ENCODE data around the gene MRPL14. TPM values are rescaled to one million over a fixed set of nuclear protein-coding genes. Genes with fewer than 3 reads are reported as not detected.

The MRPL14 gene
- total and polyA plus RNA-seq, 12 donors, result 29.9 to 89.7 (median 41.4) TPM

DNA sequence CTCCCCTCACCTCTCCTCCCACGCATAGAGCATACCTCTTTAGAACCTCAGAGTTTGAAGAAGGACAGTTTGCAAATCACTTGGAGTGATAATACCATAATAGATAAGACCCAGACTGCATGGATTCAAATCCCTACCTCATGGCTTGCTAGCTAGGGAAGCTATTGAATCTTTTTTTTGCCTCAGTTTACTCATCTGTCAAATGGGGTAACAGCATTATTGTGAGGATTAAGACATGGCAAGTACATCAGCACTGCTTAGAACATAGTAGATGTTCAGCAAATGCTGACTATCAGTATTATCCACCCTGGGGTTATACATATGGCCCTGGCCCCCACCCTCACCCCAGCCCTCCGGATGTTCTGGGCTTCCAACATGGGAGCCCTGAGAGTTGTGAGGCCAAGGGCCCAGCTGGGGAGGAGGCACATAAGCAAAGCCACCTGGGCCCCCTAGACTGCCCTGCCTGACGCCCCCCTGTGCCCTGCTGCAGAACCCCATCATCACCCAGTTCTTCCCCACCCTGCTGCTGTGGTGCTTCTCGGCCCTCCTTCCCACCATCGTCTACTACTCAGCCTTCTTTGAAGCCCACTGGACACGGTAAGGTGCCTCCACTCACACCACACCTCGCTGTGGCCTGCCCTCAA is 22.2 kb upstream of the MRPL14 start:
- TF ChIP-seq, protein P1, sequence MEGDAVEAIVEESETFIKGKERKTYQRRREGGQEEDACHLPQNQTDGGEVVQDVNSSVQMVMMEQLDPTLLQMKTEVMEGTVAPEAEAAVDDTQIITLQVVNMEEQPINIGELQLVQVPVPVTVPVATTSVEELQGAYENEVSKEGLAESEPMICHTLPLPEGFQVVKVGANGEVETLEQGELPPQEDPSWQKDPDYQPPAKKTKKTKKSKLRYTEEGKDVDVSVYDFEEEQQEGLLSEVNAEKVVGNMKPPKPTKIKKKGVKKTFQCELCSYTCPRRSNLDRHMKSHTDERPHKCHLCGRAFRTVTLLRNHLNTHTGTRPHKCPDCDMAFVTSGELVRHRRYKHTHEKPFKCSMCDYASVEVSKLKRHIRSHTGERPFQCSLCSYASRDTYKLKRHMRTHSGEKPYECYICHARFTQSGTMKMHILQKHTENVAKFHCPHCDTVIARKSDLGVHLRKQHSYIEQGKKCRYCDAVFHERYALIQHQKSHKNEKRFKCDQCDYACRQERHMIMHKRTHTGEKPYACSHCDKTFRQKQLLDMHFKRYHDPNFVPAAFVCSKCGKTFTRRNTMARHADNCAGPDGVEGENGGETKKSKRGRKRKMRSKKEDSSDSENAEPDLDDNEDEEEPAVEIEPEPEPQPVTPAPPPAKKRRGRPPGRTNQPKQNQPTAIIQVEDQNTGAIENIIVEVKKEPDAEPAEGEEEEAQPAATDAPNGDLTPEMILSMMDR (IDR thresholded peaks at IDR 0.05), result no peak
- H3K27ac ChIP-seq, result no peak overlapping the region
- intact Hi-C loops (cut with DNase I), result loop anchor here in 4 of 10 donors (1.0 to 10.0 kb wide), 4 partner anchors 49 to 185 kb away; no protein-coding TSS in a partner anchor
- WGBS, 2 donors, result 88 to 89% methylated on average over 7 of the region's 7 CpGs
- H3K27me3 ChIP-seq, result no peaks in the 10 kb centered on the region
- peaks cover 0 to 22% (median 4%) of the 10 kb centered on the region in 9 donors for H3K4me1 ChIP-seq
- H3K4me3 ChIP-seq, result no peak overlapping the region
- DNase-seq (no peak), ATAC-seq (no peak)
- H3K9me3 ChIP-seq, result no peaks in the 10 kb centered on the region
- H3K36me3 ChIP-seq, result peaks cover 0 to 77% (median 33%) of the 10 kb centered on the region in 9 donors

DNA sequence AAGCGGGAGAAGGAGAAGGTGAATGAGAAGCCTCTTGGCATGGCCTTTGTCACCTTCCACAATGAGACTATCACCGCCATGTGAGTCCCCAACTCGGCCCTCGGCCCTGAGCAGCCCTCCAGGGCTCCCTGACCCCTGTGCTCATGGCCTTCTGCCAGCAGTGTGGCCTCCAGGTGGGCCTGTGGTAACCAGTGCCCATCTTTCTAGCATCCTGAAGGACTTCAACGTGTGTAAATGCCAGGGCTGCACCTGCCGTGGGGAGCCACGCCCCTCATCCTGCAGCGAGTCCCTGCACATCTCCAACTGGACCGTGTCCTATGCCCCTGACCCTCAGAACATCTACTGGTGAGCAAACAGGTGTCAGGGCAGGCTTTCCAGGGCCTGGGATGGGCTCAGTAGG is 21.1 kb upstream of the MRPL14 start:
- peaks cover 0 to 22% (median 4%) of the 10 kb centered on the region in 9 donors for H3K4me1 ChIP-seq
- H3K4me3 ChIP-seq, result no peak overlapping the region
- peaks cover 0 to 81% (median 36%) of the 10 kb centered on the region in 9 donors for H3K36me3 ChIP-seq
- H3K27me3 ChIP-seq, result no peaks in the 10 kb centered on the region
- TF ChIP-seq, protein P1 (IDR thresholded peaks at IDR 0.05), result no peak
- WGBS, 2 donors, result 93 to 94% methylated on average over 9 of the region's 9 CpGs
- no peak overlapping the region for H3K27ac ChIP-seq
- intact Hi-C loops (cut with DNase I), result no loop called here
- no peaks in the 10 kb centered on the region for H3K9me3 ChIP-seq
- ATAC-seq (no peak), DNase-seq (no peak)

DNA sequence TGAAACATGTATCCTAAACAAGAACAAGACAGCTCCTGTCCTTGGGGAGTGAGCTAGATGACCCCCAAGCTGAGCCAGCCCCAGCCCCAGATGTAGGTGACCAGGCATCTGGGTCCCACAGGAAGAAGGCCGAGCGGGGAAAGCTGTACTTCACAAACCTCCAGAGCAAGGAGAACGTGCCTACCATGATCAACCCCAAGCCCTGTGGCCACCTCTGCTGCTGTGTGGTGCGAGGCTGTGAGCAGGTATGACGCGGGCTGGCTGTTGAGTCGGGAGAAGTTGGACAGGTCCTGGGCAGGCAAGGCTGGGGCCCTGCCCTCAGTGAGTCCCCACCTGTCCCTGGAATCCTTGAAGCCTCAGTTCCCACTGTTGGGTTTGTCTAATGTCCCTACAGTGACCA is 20.0 kb upstream of the MRPL14 start:
- TF ChIP-seq, protein P1 (IDR thresholded peaks at IDR 0.05), result no peak
- intact Hi-C loops (cut with DNase I), result no loop called here
- H3K27ac ChIP-seq, result no peak overlapping the region
- H3K9me3 ChIP-seq, result no peaks in the 10 kb centered on the region
- ATAC-seq (no peak), DNase-seq (no peak)
- H3K4me3 ChIP-seq, result no peak overlapping the region
- no peaks in the 10 kb centered on the region for H3K27me3 ChIP-seq
- WGBS, 2 donors, result 90 to 95% methylated on average over 7 of the region's 7 CpGs
- H3K36me3 ChIP-seq, result peaks cover 0 to 83% (median 36%) of the 10 kb centered on the region in 9 donors
- H3K4me1 ChIP-seq, result peaks cover 0 to 22% (median 4%) of the 10 kb centered on the region in 9 donors

DNA sequence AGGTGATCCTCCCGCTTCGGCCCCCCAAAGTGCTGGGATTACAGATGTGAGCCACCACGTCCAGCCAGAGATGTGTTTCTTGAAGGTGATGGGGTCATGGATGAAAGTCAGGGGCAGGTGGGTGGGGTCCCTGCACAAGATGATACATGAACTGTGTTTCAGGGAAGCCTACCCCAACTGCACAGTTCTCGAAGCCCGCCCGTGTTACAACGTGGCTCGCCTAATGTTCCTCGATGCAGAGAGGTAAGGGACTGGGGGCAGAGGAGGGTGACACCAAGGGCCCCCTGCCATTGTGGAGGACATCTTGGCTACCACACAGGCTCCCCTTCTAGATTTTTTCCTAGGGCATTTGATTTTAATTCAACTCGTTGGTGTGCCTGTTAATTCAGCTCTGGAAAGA is 19.4 kb upstream of the MRPL14 start:
- TF ChIP-seq, protein P1 (IDR thresholded peaks at IDR 0.05), result no peak

More for the DNA sequence above, 19.4 kb upstream of the MRPL14 start:
- no peak overlapping the region for H3K27ac ChIP-seq
- 90 to 93% methylated on average over 10 of the region's 10 CpGs for WGBS, 2 donors
- ATAC-seq, result no peak
- peaks cover 0 to 18% (median 3%) of the 10 kb centered on the region in 9 donors for H3K4me1 ChIP-seq
- H3K9me3 ChIP-seq, result no peaks in the 10 kb centered on the region
- peaks cover 0 to 88% (median 36%) of the 10 kb centered on the region in 9 donors for H3K36me3 ChIP-seq
- no peak for DNase-seq
- intact Hi-C loops (cut with DNase I), result no loop called here
- no peak overlapping the region for H3K4me3 ChIP-seq
- no peaks in the 10 kb centered on the region for H3K27me3 ChIP-seq

Measured in heart right ventricle (tissue), 16 donors.